ENCODE results near the gene ZNF440.

The ZNF440 gene

GRCh38 chr19:11781295-11782057 is 32.6 kb upstream of the ZNF440 start:
- DNase-seq (ENCODE audit: extremely low read depth, low read depth), result no peak
- no peak for TF ChIP-seq CTCF (IDR thresholded peaks at IDR 0.05; ENCODE audit: low read depth, low read length)

- no peak for DNase-seq (ENCODE audit: extremely low read depth, low read depth)
- TF ChIP-seq CTCF (IDR thresholded peaks at IDR 0.05; ENCODE audit: low read depth, low read length), result no peak
Observed at GRCh38 chr19:11783767-11784166, 30.3 kb upstream of the ZNF440 start.

GRCh38 chr19:11784356-11784755 is 29.7 kb upstream of the ZNF440 start:
- no peak for DNase-seq (ENCODE audit: extremely low read depth, low read depth)
- no peak for TF ChIP-seq CTCF (IDR thresholded peaks at IDR 0.05; ENCODE audit: low read depth, low read length)

- TF ChIP-seq CTCF (IDR thresholded peaks at IDR 0.05; ENCODE audit: low read depth, low read length), result no peak
- DNase-seq (ENCODE audit: extremely low read depth, low read depth), result no peak
Observed at GRCh38 chr19:11787536-11787935, 26.5 kb upstream of the ZNF440 start.

- DNase-seq (ENCODE audit: extremely low read depth, low read depth), result no peak
- TF ChIP-seq CTCF (IDR thresholded peaks at IDR 0.05; ENCODE audit: low read depth, low read length), result no peak
Observed at GRCh38 chr19:11792942-11793341, 21.1 kb upstream of the ZNF440 start.

GRCh38 chr19:11797491-11797890 is 16.6 kb upstream of the ZNF440 start:
- peak; percentile 82 for TF ChIP-seq CTCF (IDR thresholded peaks at IDR 0.05; ENCODE audit: low read depth, low read length)
- DNase-seq (ENCODE audit: extremely low read depth, low read depth), result peak; percentile 76

- TF ChIP-seq CTCF (IDR thresholded peaks at IDR 0.05; ENCODE audit: low read depth, low read length), result no peak; the same call in none of the 2 replicates
- DNase-seq (ENCODE audit: extremely low read depth, low read depth), result peak; percentile 61
Observed at GRCh38 chr19:11798391-11799330, 15.4 kb upstream of the ZNF440 start, which contains the start of gene ZNF491. Gene ZNF491, plus strand, starts transcription at chr19:11798523. Its CDS starts 7,431 bp downstream, at chr19:11805954.
